C4-2B (cell line): ENCODE data around the gene TMUB1.

Source experiments
- H3K27ac ChIP-seq: fragments of 450-650 bp; 2 replicates; pipeline ENCODE4 v1.5.1; 2017
- CTCF ChIP-seq: fragments of 450-650 bp; conservative IDR thresholded peaks from 2 replicates; pipeline ENCODE4 v1.5.1; 2017; ENCODE audit warnings: mild to moderate bottlenecking
- ZFX ChIP-seq: fragments of 450-650 bp; IDR thresholded peaks from 2 replicates; pipeline ENCODE4 v1.6.1; 2017

TMUB1 gene

GRCh38 chr7:151080522-151081169 is 2.6 kb downstream of the TMUB1 start, which contains the start of gene FASTK:
Gene FASTK, minus strand, starts transcription at chr7:151080809. Its CDS starts 43 bp downstream, at chr7:151080766.
- TF ChIP-seq CTCF = no peak
- peak; percentile 92; the same call in 1 of the 2 replicates for TF ChIP-seq ZFX
- H3K27ac ChIP-seq = peak within 1 kb of the TSS; percentile 98

- TF ChIP-seq CTCF (no peak), ZFX (no peak; the same call in 1 of the 2 replicates)
- peak overlapping the region; percentile 98 for H3K27ac ChIP-seq
These were observed 3.2 kb downstream of the TMUB1 start for GRCh38 chr7:151080067-151080521.

- no peak for TF ChIP-seq CTCF
- no peak for TF ChIP-seq ZFX
- peak overlapping the region; percentile 98 for H3K27ac ChIP-seq
These were observed 3.9 kb downstream of the TMUB1 start for GRCh38 chr7:151079199-151079910.

- no peak overlapping the region for H3K27ac ChIP-seq
- TF ChIP-seq CTCF (no peak), ZFX (no peak)
These were observed 4.9 kb downstream of the TMUB1 start for GRCh38 chr7:151078233-151079040.

GRCh38 chr7:151077705-151078232 is 5.5 kb downstream of the TMUB1 start:
- no peak for TF ChIP-seq ZFX
- TF ChIP-seq CTCF = no peak
- no peak overlapping the region for H3K27ac ChIP-seq

- H3K27ac ChIP-seq = no peak overlapping the region
- no peak for TF ChIP-seq ZFX
- TF ChIP-seq CTCF = no peak; the same call in 1 of the 2 replicates
These were observed 6.2 kb downstream of the TMUB1 start for GRCh38 chr7:151076863-151077704.
